LNCAP (cell line): ENCODE measurements around the gene TYSND1.

Experiments
- CTCF ChIP-seq: fragments of 450-650 bp; IDR thresholded peaks from 2 replicates; pipeline ENCODE4 v1.5.1; 2017; ENCODE audit warnings: mild to moderate bottlenecking

The TYSND1 gene

GRCh38 chr10:70111496-70111895, 35.0 kb downstream of the TYSND1 start:
- no peak for TF ChIP-seq CTCF

- no peak for TF ChIP-seq CTCF
Measured at GRCh38 chr10:70109064-70109729, 37.3 kb downstream of the TYSND1 start.

- TF ChIP-seq CTCF: peak; percentile 64
Measured at GRCh38 chr10:70106958-70107791, 39.3 kb downstream of the TYSND1 start.

GRCh38 chr10:70101668-70102067, 44.8 kb downstream of the TYSND1 start:
- no peak for TF ChIP-seq CTCF

DNA sequence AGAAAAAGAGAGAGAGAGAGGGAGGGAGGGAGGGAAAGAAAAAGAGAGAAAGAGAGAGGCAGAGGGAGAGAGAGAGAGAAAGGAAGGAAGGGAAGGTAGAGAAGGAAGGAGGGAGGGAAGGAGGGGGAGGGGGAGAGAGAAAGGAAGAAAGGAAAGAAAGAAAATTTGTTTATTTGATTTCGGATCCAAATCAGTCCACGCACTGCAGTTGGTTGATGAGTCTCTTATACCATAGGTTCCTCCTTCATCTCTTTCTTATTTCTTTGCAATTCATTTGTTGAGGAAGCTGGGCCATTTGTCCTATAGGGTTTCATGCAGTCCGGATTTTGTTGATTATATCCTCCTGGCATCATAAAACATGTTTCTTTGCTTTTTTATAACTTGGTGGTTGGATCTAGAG, 48.2 kb downstream of the TYSND1 start:
- no peak for TF ChIP-seq CTCF

DNA sequence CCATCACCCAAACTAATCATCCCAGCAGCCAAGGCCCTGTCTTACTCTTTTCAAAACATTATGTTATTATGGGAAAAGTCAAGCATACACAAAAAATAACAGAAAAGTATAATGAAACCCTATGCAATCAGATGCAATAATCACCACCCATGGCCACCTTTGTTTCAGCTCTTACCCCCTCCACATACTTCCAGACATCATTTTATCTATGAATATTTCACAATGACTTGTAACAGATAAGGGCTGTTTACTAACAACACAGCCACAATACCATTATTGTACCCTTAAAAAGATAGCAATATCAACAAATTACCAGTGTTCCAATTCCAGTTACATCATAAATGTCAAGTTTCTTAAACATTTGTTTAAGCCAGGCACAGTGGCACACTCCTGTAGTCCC, 49.0 kb downstream of the TYSND1 start:
- no peak for TF ChIP-seq CTCF

GRCh38 chr10:70096705-70097420, 49.6 kb downstream of the TYSND1 start:
- no peak for TF ChIP-seq CTCF
